ENCODE data around the gene C12orf76. TPM values are rescaled to one million over a fixed set of nuclear protein-coding genes. Genes with fewer than 3 reads are reported as not detected.

C12orf76 gene
- total RNA-seq, 1 donor from 2014 or later: 0.96 TPM

GRCh38 chr12:110039085-110039807, 9.1 kb downstream of the C12orf76 start:
- peak overlapping the region; percentile 75 to 82 for H3K27ac ChIP-seq
- H3K9me3 ChIP-seq: no peaks in the 10 kb centered on the region
- H3K4me3 ChIP-seq: no peak overlapping the region
- TF ChIP-seq CTCF (IDR thresholded peaks at IDR 0.05): no peak
- intact Hi-C loops (cut with DNase I): no loop called here
- peaks cover 6 to 13% of the 10 kb centered on the region in 2 donors for H3K4me1 ChIP-seq
- DNase-seq (ENCODE audit: low spot score in 2 of 2): peak in 1 of 2 donors; percentile 73
- H3K27me3 ChIP-seq: no peaks in the 10 kb centered on the region
- H3K36me3 ChIP-seq: peaks cover 15 to 49% of the 10 kb centered on the region in 2 donors

GRCh38 chr12:110038741-110039084, 9.6 kb downstream of the C12orf76 start:
- peaks cover 20 to 54% of the 10 kb centered on the region in 2 donors for H3K36me3 ChIP-seq
- no peak overlapping the region for H3K4me3 ChIP-seq
- no peaks in the 10 kb centered on the region for H3K9me3 ChIP-seq
- H3K4me1 ChIP-seq: peaks cover 6 to 13% of the 10 kb centered on the region in 2 donors
- TF ChIP-seq CTCF (IDR thresholded peaks at IDR 0.05): no peak
- peak overlapping the region; percentile 74 to 82 for H3K27ac ChIP-seq
- DNase-seq (ENCODE audit: low spot score in 2 of 2): no peak
- no peaks in the 10 kb centered on the region for H3K27me3 ChIP-seq
- intact Hi-C loops (cut with DNase I): no loop called here

GRCh38 chr12:110037315-110037714, 11.0 kb downstream of the C12orf76 start:
- no peaks in the 10 kb centered on the region for H3K27me3 ChIP-seq
- TF ChIP-seq CTCF (IDR thresholded peaks at IDR 0.05): no peak
- no peaks in the 10 kb centered on the region for H3K9me3 ChIP-seq
- intact Hi-C loops (cut with DNase I): no loop called here
- DNase-seq (ENCODE audit: low spot score in 2 of 2): no peak
- peaks cover 6 to 10% of the 10 kb centered on the region in 2 donors for H3K4me1 ChIP-seq
- H3K4me3 ChIP-seq: no peak overlapping the region
- H3K27ac ChIP-seq: peak overlapping the region in 1 of 2 donors; percentile 74
- H3K36me3 ChIP-seq: peaks cover 20 to 60% of the 10 kb centered on the region in 2 donors

- no peak for DNase-seq (ENCODE audit: low spot score in 2 of 2)
- no peak overlapping the region for H3K4me3 ChIP-seq
- peaks cover 24 to 65% of the 10 kb centered on the region in 2 donors for H3K36me3 ChIP-seq
- no peaks in the 10 kb centered on the region for H3K9me3 ChIP-seq
- TF ChIP-seq CTCF (IDR thresholded peaks at IDR 0.05): no peak
- peaks cover 6 to 10% of the 10 kb centered on the region in 2 donors for H3K4me1 ChIP-seq
- no peak overlapping the region for H3K27ac ChIP-seq
- intact Hi-C loops (cut with DNase I): no loop called here
- H3K27me3 ChIP-seq: no peaks in the 10 kb centered on the region
Measured at GRCh38 chr12:110035534-110036104, 12.7 kb downstream of the C12orf76 start.

- no peaks in the 10 kb centered on the region for H3K9me3 ChIP-seq
- intact Hi-C loops (cut with DNase I): no loop called here
- no peaks in the 10 kb centered on the region for H3K27me3 ChIP-seq
- H3K4me3 ChIP-seq: no peak overlapping the region
- H3K27ac ChIP-seq: no peak overlapping the region
- no peak for TF ChIP-seq CTCF (IDR thresholded peaks at IDR 0.05)
- peaks cover 38 to 82% of the 10 kb centered on the region in 2 donors for H3K36me3 ChIP-seq
- DNase-seq (ENCODE audit: low spot score in 2 of 2): no peak
- peaks cover 0 to 3% of the 10 kb centered on the region in 2 donors for H3K4me1 ChIP-seq
Measured at GRCh38 chr12:110033888-110034287, 14.4 kb downstream of the C12orf76 start.
